Esophagus squamous epithelium (tissue), 4 donors: ENCODE results near the gene PON1.

Experiments used
- POLR2A ChIP-seq, 4 donors: fragments of 450-650 bp; IDR thresholded peaks; one replicate each; pipeline ENCODE4 v1.6.1; 2017; ENCODE audit warnings: antibody characterized with exemption in 4 of 4, mild to moderate bottlenecking in 4 of 4, moderate library complexity in 3 of 4
- TF ChIP-seq, protein P1 (sequence below), 6 experiments: fragments of 450-650 bp in 4 of 6; fragments of 200-600 bp in 2 of 6; sonication (generic) in 2 of 6; IDR thresholded peaks; one replicate each; pipeline ENCODE4 v1.5.1; 2016 to 2019; ENCODE audit warnings: antibody characterized with exemption in 6 of 6, mild to moderate bottlenecking in 4 of 6, moderate library complexity in 4 of 6

DNA sequence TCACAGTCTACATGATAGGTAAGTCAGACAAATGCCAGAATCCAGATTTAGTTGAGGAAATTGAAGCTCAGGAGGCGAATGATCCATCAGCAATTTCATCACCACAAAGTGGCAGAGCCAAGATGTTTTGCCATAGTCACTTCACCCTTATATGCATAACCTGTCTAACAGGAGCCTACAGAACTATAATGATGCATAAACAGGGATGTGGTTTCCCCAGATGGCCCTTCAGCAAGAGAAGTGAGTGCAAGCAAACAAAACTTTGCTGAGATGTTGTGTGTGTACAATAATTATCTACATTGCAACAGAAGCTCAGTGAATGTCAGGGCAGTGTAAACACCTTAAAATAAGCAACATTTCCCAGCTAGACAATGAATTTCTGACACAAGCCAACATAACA lies 43.3 kb upstream of the PON1 start:
- no peak for TF ChIP-seq POLR2A (IDR thresholded peaks at IDR 0.05)
- TF ChIP-seq, protein P1, sequence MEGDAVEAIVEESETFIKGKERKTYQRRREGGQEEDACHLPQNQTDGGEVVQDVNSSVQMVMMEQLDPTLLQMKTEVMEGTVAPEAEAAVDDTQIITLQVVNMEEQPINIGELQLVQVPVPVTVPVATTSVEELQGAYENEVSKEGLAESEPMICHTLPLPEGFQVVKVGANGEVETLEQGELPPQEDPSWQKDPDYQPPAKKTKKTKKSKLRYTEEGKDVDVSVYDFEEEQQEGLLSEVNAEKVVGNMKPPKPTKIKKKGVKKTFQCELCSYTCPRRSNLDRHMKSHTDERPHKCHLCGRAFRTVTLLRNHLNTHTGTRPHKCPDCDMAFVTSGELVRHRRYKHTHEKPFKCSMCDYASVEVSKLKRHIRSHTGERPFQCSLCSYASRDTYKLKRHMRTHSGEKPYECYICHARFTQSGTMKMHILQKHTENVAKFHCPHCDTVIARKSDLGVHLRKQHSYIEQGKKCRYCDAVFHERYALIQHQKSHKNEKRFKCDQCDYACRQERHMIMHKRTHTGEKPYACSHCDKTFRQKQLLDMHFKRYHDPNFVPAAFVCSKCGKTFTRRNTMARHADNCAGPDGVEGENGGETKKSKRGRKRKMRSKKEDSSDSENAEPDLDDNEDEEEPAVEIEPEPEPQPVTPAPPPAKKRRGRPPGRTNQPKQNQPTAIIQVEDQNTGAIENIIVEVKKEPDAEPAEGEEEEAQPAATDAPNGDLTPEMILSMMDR (IDR thresholded peaks at IDR 0.05): no peak
